GM11168 (cell line): ENCODE results near the gene GALR1.
"Not testable (repeated sequence)": the region's sequence is repeated elsewhere in the genome, so short reads cannot be mapped to it uniquely, and the experiment has no call there.

Experiments
- in situ Hi-C: fragments of 300-500 bp; cut with MboI; formaldehyde crosslinking; loops from one replicate; pipeline ENCODE4 v1.12.0; 2022; ENCODE audit warnings: low sequenced_read_pairs; ENCODE audit not compliant: unreplicated experiment

GALR1 gene, protein sequence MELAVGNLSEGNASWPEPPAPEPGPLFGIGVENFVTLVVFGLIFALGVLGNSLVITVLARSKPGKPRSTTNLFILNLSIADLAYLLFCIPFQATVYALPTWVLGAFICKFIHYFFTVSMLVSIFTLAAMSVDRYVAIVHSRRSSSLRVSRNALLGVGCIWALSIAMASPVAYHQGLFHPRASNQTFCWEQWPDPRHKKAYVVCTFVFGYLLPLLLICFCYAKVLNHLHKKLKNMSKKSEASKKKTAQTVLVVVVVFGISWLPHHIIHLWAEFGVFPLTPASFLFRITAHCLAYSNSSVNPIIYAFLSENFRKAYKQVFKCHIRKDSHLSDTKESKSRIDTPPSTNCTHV

DNA sequence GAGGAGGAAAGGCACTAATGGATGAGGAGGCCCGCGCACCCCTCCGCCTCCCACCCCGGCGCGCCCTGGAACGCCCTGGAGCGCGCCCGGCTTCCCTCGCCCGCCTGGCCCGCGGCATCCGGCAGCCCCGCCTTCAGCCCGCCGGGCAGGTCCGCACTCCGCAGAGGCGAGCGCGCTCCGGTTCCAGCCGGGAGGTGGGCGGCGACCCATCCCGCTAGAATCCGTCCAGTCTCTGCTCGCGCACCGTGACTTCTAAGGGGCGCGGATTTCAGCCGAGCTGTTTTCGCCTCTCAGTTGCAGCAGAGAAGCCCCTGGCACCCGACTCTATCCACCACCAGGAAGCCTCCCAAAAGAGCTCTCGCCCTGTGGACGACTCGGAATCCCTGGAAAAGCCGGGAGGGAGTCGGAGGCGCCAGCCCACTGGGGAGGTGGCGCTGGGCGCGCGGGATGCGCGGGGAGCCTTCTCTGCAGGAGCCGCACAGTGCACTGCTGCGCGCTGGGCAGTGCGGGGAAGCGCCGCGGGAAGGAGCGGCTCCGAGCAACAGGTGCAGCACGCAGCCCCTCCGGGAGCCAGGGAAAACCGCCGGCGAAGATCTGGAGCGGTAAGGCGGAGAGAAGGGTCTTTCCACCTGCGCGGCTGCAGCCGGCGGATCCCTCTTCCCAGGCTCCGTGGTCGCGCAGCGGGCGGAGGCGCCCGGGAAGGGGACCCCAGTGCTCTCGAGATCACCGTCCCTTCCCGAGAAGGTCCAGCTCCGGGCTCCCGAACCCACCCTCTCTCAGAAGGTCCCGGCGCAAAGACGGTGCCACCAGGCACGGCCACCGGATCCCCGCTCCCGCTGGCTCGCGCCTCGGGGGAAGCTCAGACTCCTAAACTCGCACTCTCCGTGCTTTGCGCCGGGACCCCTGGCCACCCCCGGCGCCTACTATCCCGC is at the start of gene GALR1:
Gene GALR1, plus strand, starts transcription at position 280 of the 932 bp plus-strand sequence. CDS start 701 bp downstream, outside the sequence.
- in situ Hi-C loops = no loop called here

DNA sequence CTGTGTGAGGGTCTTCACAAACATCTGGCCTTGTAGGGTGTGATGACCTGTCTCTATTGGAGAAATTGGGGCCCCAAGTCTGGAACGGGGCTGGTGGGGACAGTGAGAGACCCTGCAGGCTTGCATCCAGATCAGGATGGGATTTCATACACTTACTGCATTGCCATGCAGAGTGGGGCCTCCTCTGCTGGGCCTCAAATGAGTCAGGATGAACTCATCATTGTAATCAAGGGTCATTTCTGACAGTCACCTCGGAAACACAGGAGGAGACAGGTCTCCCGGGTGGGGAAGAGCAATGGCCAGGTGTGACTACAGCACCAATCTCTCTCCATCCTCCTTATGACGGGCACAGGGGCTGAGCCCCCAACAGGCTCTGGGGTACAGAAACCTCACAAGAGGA is 48.1 kb upstream of the GALR1 start:
- in situ Hi-C loops = loop anchor here (10.0 kb wide), 1 partner anchor 197 kb away; no protein-coding TSS in a partner anchor

DNA sequence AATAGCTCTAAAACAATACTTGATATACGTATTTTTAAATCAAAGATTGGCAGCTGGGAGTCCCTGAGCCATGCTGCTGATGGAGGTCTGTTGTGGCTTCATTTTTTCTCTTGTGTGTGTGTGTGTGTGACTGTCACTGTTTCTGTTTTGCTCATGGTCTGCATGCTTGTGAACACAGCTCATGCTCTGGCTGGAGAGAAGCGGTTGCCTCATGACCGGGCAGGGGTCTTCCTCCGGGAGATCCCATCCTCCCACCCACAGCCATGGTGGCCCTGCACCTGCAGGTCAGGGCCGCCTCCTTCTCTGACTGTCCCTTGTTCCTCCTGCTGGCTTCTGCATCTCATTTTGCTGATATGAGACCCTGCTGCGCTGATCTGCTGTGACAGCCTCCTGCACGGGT is 47.3 kb upstream of the GALR1 start:
- in situ Hi-C loops = loop anchor here (10.0 kb wide), 1 partner anchor 198 kb away; no protein-coding TSS in a partner anchor

DNA sequence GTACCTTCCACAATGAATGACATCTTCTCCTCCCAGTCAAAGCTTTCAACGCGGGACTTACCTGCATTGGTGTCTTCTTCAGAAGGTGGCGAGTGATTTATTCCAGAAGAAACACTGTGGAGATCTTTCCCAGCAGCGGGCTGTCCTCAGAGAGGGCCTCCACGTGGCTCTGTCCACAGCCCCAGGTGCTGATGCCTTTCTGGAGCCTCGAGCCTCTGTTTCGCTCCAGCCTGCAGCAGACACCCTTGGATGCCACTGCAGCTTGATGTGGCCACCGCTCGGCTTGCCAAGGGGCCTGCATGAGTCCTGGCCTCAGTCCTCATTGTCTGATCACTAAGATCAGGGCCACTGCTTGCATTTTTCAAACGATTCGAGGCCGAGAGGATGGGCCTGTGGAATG is 46.6 kb upstream of the GALR1 start:
- in situ Hi-C loops = loop anchor here (10.0 kb wide), 1 partner anchor 198 kb away; no protein-coding TSS in a partner anchor

DNA sequence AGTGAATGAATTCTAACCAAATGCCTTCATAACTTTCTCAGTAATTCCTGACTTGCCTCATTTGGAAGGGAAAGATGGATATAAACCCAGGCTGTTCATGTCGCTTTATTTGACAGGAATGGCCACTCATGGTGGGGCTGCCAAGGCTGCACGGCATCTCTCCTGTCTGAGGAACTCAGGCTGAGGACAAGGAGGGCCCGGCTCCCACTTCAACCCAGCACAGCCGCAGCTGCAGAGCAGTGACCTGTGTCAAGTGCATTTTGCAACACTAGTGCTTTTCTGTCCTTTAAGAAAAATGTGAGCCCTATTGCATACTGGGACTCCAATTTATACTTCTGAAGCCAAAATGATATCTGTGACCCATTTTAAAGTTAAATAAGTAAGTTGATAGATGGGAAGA is 45.8 kb upstream of the GALR1 start:
- in situ Hi-C loops = loop anchor here (10.0 kb wide), 1 partner anchor 199 kb away; no protein-coding TSS in a partner anchor

DNA sequence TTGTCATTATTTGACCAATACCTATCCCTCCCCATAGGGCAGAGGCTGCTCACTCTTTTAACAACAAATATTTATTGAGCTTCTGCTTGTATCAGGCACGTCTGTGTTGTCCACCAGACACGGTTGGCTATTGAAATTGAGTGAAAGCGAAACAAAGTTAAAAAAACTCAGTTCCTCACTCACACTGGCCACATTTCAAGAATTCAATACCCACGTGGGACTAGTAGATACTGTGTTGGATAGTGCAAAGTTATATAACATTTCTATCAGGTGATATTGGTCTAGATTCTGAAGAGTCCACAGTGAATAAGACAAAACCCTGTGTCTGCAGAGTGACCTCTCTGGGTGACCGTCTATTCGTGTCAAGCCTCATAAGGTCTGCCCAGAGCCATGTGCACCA is 43.9 kb upstream of the GALR1 start:
- in situ Hi-C loops = loop anchor here (10.0 kb wide), 1 partner anchor 201 kb away; no protein-coding TSS in a partner anchor

DNA sequence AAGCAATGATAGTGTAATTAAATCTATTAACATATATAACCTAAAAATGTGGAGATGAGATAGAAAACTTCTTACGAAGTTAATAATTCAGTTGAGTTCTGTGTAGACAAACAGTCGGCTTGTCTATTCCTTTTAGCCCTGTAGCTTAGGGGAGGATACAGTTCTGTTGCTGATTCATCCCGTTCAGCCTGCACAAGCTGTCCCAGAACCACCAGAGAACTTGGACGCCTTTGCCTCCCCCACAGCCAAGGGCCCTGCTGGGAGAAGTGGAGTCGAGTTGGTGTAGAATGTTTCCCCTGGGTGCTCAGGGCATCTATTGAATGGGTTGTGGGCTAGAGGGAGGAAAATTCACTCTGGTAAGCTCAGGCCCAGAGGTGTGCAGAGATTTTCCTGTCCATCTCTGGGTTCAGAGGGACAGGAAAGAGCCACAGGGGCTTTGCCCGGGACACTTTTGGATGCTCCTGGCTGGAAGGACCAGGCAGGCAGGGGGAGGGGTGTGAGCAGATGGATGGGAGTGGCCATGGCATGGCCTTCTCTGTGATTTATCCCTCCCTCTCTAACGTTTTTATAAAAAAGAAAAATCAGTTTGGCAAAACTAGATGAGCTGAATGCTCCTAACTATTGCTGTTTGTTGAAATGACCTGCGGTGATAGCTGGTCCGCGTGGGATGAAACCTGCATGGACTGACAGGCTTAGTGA is 42.8 kb upstream of the GALR1 start:
- in situ Hi-C loops = loop anchor here (10.0 kb wide), 1 partner anchor 202 kb away; no protein-coding TSS in a partner anchor

DNA sequence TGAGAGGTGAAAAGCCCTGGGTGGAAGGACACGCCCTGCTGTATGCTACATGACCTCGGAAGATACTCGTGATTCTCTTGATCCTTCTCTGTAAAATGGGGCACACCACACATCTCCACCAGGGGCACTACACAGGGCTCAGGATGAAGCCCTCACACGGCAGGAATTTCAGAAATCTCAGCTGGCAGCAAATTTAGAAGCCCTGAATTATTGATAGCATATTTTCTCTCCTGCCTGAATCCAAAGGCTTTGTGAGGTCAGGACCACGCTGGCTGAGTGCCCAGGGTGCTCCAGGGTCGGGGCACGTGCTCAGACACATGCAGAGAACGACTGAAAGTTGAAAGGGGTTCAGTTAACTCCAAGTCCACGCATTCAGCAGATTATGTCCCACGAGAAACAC is 42.1 kb upstream of the GALR1 start:
- in situ Hi-C loops = loop anchor here (10.0 kb wide), 1 partner anchor 203 kb away; no protein-coding TSS in a partner anchor

DNA sequence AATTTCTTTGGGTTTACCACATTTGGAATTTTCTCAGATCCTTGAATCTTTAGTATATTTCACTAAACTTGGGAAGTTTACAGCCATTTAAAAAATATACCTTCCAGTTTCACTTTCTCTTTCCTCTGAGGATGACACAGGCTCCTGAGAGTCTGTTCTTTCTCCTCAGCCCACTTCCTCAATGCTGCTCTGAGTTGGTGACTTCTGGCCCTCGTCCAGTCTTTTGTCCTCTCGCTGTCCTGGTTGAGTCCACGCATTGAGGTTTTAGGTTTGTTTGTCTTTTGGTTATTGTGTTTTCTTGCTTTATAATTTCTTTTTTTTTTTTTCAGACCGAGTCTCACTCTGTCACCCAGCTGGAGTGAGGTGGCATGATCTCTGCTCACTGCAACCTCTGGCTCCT is 40.7 kb upstream of the GALR1 start:
- in situ Hi-C loops = loop anchor here (10.0 kb wide), 1 partner anchor 204 kb away; no protein-coding TSS in a partner anchor

DNA sequence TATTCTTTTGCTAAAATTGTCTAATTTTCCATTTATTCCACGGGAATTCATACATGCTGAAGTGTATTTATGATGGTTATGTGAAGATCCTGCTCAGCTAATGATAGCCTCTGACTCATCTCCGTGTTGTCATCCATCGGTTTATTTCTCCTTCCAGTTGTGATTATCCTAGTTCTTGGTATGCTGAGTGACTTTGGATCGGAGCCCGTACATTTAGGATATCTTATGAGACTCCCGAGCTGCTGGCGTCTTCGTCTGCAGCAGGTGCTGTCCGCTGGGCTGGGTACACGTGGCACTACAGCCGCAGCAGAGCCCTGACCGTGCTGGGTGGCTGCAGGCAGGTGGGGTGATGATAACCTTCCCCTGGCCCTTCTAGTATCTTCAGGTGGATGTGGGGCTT is 40.1 kb upstream of the GALR1 start:
- in situ Hi-C loops = loop anchor here (10.0 kb wide), 1 partner anchor 205 kb away; no protein-coding TSS in a partner anchor

DNA sequence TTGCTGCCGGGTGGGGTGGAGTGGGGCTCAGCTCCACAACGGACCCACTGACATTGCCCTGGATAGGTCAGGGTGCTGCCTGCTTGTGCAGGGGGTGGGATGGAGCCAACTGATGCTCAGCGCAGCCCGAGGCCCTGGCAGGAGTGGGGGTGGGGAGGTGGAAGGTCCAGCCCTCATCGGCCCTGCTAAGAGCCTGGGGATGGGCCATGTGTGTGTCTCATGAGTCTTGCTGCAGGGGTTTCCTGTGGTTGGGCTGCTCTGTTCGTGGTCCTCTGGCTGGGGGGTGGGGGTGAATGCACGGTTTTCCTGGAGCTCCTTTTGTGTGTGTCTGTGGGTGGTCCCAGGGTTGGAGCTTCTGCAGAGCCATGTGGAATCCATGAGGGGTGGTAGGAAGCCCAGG is 39.4 kb upstream of the GALR1 start:
- in situ Hi-C loops = no loop called here

DNA sequence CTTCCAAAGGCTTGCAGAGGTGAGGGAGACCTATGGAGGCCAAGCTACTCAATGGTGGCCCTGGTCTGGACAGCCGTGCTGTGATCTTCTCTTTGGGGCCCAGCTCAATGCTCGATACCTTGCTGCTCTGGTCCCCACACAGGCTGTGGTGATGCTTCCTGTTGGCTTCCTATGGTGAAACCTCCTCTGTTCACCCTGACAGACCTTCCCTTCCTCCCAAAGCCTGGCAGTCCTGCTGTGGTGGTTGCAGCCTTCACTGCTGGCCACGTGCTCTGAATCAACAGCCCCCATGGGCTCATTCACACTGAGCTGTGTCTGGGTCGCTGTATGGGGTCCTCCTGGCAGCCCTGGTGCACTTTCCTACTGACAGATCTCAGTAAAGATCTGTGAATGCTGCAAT is 31.0 kb upstream of the GALR1 start:
- in situ Hi-C loops = no loop called here

DNA sequence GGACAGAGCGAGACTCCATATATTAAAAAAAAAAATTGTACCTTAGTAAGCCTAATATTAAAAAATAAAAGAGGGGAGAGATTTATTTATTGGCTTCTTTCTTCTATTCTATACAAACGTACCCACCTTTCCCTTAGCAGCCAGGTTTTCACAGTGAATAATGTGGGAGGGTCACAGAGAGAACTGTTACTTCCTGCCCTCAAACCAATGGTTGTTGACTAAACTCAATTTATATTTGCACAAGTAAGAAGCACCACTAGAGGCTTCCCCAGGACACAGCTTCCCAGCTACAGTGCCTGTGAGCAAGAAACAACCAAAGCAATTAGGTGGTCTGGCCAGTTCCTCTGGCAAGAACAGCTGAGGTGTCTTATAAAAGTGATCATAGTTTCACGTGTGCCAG is 28.9 kb upstream of the GALR1 start:
- in situ Hi-C loops = no loop called here

DNA sequence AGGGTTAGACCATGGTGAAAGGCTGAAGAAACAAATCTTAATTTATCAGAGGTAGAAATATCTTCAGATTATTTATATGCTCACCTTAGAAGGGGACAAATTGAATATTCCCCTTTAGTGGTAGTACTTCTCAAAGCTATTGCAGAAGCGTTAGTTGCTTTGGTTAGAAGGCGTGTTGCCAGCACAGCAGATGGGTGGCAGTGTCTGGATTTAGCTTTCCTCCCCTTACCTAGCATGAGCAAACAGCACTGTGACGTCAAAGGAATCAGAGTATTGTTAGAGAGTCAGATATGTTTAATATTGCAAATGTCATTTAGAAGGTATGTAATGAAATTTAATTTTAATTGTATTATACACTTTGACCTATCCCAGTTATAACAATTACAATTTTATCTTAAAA is 27.2 kb upstream of the GALR1 start:
- in situ Hi-C loops = no loop called here

DNA sequence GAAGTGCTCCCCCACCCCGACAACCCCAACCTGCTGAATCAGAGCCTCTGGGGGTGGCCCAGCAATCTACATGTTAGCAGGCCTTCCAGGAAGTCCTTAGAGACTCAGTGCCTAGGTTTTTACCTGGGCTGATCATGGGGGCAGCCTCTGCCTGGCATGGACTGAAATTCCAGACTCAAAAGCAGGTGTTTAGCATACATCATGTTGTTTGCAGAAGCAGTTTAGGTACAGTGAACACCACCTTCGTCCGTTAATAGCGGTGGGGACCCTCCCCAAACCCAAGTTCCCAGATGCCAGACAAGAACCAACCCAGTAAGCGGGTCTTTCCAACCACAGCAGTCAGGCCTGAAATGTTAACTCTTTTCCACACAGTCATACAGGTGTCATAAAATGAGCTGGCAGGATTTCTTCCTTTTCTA is 26.4 kb upstream of the GALR1 start:
- in situ Hi-C loops = no loop called here

DNA sequence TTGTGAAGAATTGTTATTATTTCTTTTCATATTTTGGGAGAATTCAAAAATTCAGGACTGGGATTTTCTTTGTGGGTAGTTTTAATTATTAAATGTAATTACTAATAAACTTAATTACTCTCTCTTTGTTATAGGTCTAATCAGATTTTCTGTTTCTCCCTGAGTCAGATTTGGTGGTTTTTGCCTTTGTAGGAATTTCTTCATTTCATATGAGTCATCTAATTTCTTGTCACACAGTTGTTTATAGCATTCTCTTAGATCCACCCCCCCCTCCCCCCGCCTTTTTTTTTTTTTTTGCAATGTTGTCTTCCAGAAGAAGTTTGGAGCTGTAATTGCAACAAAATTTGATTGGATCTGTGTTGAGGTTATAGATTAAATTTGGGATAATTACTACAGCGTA is 26.0 kb upstream of the GALR1 start:
- in situ Hi-C loops = no loop called here

DNA sequence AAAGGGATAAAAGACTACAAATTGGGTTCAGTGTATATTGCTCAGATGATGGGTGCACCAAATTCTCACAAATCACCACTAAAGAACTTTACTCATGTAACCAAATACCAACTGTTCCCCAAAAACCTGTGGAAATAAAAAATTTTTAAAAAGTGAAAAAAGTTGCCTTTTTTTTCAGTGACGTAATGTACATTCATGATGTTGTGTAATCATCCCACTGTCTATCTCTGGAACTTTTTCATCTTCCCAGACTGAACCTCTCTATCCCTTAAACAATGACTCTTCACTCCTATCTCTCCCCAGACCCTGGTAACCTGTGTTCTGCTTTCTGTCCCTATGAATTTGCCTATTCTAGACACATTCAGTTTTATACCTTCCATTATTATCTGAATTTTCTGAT is 19.0 kb upstream of the GALR1 start:
- in situ Hi-C loops = no loop called here

DNA sequence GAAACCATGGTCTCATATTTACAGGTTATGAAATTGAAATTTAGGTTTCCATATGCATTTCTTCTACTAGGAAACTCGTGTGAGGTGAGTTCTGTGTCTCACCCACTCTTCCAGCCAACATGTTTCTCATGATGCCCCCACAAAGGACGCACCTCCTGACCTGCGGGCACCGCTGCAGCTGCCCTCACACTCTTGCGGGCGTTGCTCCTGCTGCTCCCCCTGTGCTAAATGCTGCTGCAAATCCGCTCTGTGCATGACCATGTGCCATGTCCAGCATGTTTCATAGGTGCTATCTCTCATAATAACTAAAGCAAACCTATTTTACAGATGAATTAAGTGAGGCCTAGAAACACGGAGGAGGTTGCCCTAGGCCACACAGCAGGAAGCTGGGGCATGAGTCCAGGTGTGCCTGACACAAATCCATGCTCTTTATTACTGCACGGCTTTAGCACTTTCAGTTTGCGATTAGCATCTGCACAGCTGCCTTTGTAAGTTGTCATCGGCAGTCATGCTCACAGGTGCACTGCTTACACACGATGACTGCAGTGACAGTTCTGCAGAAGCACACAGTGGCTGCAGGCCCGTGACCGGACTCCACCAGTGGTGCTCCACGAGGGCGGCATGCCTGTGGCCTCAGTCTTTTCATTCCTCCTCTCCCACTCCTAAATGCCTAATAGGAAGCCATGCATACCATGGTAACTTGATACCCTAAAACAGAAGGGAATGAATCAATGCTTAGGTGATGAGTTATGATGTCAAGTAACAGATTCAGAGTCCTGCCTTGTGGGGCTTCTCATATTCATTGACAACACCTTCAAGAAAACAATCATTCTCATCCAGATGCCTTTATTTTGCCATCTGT is 14.9 kb upstream of the GALR1 start:
- in situ Hi-C loops = no loop called here

DNA sequence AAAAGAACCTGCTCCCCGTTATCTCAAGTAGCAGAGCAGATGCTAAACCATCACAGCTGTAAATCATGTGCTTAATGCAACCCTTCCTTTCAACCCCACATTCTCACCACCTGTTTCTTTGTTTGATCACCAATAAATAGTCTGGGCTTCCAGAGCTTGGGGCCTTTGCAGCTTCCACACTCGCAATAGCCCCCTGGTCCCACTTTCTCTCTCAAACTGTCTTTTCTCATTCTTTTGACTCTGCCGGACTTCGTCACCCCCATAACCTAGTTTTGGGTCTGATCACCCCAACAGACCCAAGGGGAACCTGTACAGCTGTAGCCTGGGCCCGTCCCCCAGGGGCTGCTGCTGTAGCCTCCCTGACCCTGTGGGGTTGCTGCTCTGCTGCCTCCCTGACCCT is 10.4 kb upstream of the GALR1 start:
- in situ Hi-C loops = not testable (repeated sequence)
